Hepatocyte (in vitro differentiated cells): ENCODE measurements around the gene PITX1. TPM values are rescaled to one million over a fixed set of nuclear protein-coding genes. Genes with fewer than 3 reads are reported as not detected.
A peak's percentile ranks its signal among the peaks of the same experiment; 100 is the strongest.

Experiments used
- DNase-seq: peaks from one replicate; pipeline ENCODE4 v3.0.0-alpha.2; 2016; ENCODE audit warnings: low spot score
- H2AFZ ChIP-seq: fragments of 200-600 bp; sonication (generic); 2 replicates; pipeline ENCODE4 v1.6.0; 2016; ENCODE audit warnings: antibody characterized with exemption, mild to moderate bottlenecking
- H3K27ac ChIP-seq: fragments of 200-600 bp; sonication (generic); 2 replicates; pipeline ENCODE4 v1.5.1; 2016; ENCODE audit warnings: mild to moderate bottlenecking
- H3K27me3 ChIP-seq: fragments of 200-600 bp; sonication (generic); 2 replicates; pipeline ENCODE4 v1.6.1; 2016
- H3K36me3 ChIP-seq: fragments of 200-600 bp; sonication (generic); replicated peaks from 2 replicates; pipeline ENCODE4 v1.5.1; 2016; ENCODE audit warnings: low read depth; ENCODE audit not compliant: insufficient read depth
- H3K4me1 ChIP-seq: fragments of 200-600 bp; sonication (generic); 2 replicates; pipeline ENCODE4 v1.5.1; 2016; ENCODE audit warnings: mild to moderate bottlenecking, moderate library complexity; ENCODE audit not compliant: insufficient read depth
- H3K4me2 ChIP-seq: fragments of 200-600 bp; sonication (generic); 2 replicates; pipeline ENCODE4 v1.6.0; 2016
- H3K4me3 ChIP-seq: fragments of 200-600 bp; sonication (generic); 2 replicates; pipeline ENCODE4 v1.5.1; 2016; ENCODE audit warnings: mild to moderate bottlenecking
- H3K79me2 ChIP-seq: fragments of 200-600 bp; sonication (generic); 2 replicates; pipeline ENCODE4 v1.6.0; 2017; ENCODE audit warnings: mild to moderate bottlenecking
- H3K9me2 ChIP-seq: fragments of 200-600 bp; sonication (generic); replicated peaks from 2 replicates; pipeline ENCODE4 v1.6.0; 2017; ENCODE audit warnings: mild to moderate bottlenecking; ENCODE audit not compliant: insufficient read depth
- H3K9me3 ChIP-seq: fragments of 200-600 bp; sonication (generic); 2 replicates; pipeline ENCODE4 v1.5.1; 2016; ENCODE audit warnings: low read depth, mild to moderate bottlenecking
- H4K20me1 ChIP-seq: fragments of 200-600 bp; sonication (generic); 2 replicates; pipeline ENCODE4 v1.6.0; 2016; ENCODE audit warnings: mild to moderate bottlenecking; ENCODE audit not compliant: insufficient read depth, poor library complexity, severe bottlenecking
- EZH2 ChIP-seq: fragments of 200-600 bp; sonication (generic); IDR thresholded peaks from 2 replicates; pipeline ENCODE4 v1.6.1; 2016; ENCODE audit warnings: antibody characterized with exemption, mild to moderate bottlenecking, borderline replicate concordance
- EZH2phosphoT487 ChIP-seq: fragments of 200-600 bp; sonication (generic); IDR thresholded peaks from one replicate; pipeline ENCODE4 v1.6.1; 2018; ENCODE audit warnings: antibody characterized with exemption, mild to moderate bottlenecking, low read depth, moderate library complexity; ENCODE audit not compliant: unreplicated experiment, severe bottlenecking
- WGBS: methylation state at CpG from one replicate; pipeline ENCODE4 v1.1.6; 2016; ENCODE audit warnings: low lambda C conversion rate; ENCODE audit errors: missing lambda C conversion rate; 5-methylcytosine and 5-hydroxymethylcytosine counted together
- polyA plus RNA-seq: library from polyadenylated mRNA; unstranded; fragments of >200 nt; fragmentation: Nextera tagmentation; extraction: Ambion mirVana; gene quantifications from 2 replicates; pipeline ENCODE4 v1.2.1, GENCODE V29; 2016
- total RNA-seq: library from RNA; depleted of rRNA; stranded (reverse); fragments of >200 nt; gene quantifications from 2 replicates; pipeline ENCODE4 v1.2.3, GENCODE V29; 2014
- TF ChIP-seq, protein P1 (sequence below): fragments of 200-600 bp; sonication (generic); IDR thresholded peaks from 2 replicates; pipeline ENCODE4 v1.5.1; 2016; ENCODE audit warnings: antibody characterized with exemption, mild to moderate bottlenecking; ENCODE audit not compliant: poor library complexity

PITX1 gene
- total and polyA plus RNA-seq, 2 experiments from 2014 or later: 64.9 to 141 TPM

DNA sequence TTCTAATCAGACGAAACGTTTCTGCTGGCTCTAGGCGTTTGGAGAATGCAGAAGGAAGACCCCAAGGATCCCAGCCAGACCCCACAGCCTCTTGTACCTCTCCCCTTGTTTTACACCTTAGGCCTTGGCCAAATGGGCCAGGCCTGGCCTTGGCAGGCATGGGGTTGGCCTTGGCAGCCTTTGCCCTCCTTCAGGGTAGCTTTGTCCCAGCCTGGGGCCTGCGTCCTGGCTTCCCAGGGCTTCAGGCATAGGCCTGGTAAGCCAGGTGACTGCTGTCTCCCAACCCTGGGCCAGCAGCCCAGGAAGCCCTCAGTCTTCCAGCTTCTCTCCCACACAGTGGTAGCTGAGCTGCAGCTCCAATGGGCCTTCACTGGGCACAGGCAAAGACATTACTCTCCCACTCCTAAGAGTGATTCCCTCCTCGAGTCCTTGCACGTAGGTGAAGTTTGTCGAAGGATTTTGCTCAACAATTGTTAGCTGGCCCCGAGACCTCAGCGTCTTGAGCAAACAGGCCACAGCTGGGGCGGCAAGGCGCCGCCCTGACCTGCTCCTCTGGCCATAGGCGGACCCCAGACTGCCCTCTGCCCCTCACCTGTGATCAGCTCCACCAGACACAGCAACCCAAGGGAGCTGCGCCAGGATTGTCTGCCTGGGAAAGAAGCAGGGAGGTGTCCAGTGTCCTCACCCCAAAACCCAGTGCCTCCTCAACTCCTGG is 1.1 kb upstream of the PITX1 start:
- H4K20me1 ChIP-seq: peaks cover 18% of the 10 kb centered on the region
- H3K9me3 ChIP-seq: no peaks in the 10 kb centered on the region
- H3K4me3 ChIP-seq: peak overlapping the region; percentile 26
- TF ChIP-seq EZH2 (no peak), EZH2phosphoT487 (no peak)
- TF ChIP-seq, protein P1, sequence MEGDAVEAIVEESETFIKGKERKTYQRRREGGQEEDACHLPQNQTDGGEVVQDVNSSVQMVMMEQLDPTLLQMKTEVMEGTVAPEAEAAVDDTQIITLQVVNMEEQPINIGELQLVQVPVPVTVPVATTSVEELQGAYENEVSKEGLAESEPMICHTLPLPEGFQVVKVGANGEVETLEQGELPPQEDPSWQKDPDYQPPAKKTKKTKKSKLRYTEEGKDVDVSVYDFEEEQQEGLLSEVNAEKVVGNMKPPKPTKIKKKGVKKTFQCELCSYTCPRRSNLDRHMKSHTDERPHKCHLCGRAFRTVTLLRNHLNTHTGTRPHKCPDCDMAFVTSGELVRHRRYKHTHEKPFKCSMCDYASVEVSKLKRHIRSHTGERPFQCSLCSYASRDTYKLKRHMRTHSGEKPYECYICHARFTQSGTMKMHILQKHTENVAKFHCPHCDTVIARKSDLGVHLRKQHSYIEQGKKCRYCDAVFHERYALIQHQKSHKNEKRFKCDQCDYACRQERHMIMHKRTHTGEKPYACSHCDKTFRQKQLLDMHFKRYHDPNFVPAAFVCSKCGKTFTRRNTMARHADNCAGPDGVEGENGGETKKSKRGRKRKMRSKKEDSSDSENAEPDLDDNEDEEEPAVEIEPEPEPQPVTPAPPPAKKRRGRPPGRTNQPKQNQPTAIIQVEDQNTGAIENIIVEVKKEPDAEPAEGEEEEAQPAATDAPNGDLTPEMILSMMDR: no peak
- H3K27ac ChIP-seq: peak overlapping the region; percentile 97
- WGBS: 51% methylated on average over 14 of the region's 14 CpGs
- DNase-seq: no peak
- peaks cover 81% of the 10 kb centered on the region for H3K79me2 ChIP-seq
- H3K9me2 ChIP-seq: no peaks in the 10 kb centered on the region
- peaks cover 65% of the 10 kb centered on the region for H3K27me3 ChIP-seq
- H3K4me1 ChIP-seq: peaks cover 28% of the 10 kb centered on the region
- H3K36me3 ChIP-seq: no peaks in the 10 kb centered on the region
- H2AFZ ChIP-seq: no peak overlapping the region
- peak overlapping the region; percentile 84 for H3K4me2 ChIP-seq

DNA sequence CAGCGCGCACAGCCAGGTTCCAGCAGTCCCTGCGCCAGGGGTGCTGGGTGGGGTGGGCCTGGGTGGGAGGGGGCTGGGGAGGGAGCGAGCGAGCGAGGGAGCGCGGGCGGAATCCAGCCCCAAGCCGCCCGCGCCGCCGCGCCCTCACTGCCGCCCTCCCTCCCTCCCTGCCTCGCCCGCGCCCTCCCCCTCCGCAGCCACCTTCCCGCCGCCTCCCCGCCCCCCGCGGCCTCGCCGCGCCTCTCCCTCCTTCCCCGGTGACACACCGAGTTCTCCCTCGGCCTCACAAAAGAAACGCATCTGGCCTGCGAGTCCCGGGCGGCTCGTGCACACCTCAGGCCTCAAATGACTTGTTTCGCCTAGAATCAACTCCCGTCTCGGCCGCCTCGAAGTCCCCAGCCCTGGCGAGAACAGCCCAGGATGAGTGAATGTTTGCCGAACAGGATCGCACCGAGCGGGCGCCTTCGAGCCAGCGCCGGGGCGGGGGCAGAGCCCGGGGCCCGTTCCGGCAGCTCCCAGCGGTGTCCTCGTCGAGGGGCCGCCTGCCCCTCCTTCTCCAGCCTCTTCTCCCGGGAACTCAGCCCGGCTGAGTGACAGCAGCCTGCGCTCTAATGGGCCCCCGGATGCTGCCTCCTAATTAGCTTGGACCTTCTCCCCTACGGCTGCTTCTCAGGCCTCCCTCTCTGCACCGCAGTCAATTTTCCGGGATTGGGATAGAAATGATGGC is 371 bp upstream of the PITX1 start:
- peak overlapping the region; percentile 93 for H3K4me3 ChIP-seq
- H2AFZ ChIP-seq: no peak overlapping the region
- no peaks in the 10 kb centered on the region for H3K9me2 ChIP-seq
- TF ChIP-seq, protein P1: no peak
- no peak for TF ChIP-seq EZH2phosphoT487
- TF ChIP-seq EZH2: no peak
- peak overlapping the region; percentile 97 for H3K27ac ChIP-seq
- peaks cover 18% of the 10 kb centered on the region for H4K20me1 ChIP-seq
- no peaks in the 10 kb centered on the region for H3K9me3 ChIP-seq
- H3K36me3 ChIP-seq: no peaks in the 10 kb centered on the region
- H3K27me3 ChIP-seq: peaks cover 64% of the 10 kb centered on the region
- peak overlapping the region; percentile 84 for H3K4me2 ChIP-seq
- peaks cover 86% of the 10 kb centered on the region for H3K79me2 ChIP-seq
- peaks cover 21% of the 10 kb centered on the region for H3K4me1 ChIP-seq
- DNase-seq: peak; percentile 92
- 4% methylated on average over 39 of the region's 65 CpGs for WGBS

DNA sequence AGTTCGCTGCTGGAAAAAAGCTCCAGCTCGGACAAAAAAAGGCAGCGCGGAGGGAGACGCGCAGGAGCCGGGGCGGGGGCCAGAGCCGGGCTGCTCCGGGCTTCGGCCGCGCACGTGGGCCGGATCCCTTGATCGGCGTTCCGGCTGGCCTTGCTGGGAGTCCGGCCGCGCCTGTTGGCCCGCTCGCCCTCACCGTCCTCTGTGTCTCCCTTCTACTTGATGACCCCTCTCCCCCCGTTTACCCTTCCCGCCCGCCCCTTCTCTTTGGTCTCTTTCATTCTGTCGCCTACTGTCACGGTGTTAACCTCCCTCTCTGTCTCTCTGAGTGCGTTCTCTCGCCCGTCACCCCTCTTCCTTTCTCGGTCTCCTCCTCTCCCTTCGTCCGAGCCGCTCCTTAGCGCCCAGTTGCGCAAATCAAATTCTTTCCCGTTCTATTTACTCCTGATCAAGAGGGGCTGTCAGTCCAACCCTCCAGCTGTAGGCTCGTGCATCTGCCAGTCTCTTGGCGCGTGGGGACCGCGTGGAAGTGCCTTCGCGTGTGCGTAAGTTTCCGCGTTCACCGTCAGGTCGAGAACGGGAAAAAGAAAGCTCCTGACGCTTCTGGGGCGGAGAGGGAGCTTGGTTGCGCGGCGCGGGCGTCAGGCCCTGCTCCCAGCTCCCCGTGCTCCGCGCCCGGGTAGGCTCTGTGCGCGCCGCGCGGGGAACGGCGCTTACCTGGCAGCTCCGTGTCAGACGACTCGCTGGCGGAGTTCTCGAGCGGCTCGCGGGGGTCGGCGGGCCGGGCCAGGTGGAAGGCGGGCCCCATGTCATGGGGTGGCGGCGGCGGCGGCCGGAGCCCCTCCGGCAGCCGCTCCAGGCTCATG is 798 bp downstream of the PITX1 start:
- Histone ChIP-seq H3K4me3 (peak overlapping the region; percentile 93), H2AFZ (peak overlapping the region; percentile 26), H3K27me3 (peaks cover 60% of the 10 kb centered on the region), H4K20me1 (peaks cover 18% of the 10 kb centered on the region), H3K9me3 (no peaks in the 10 kb centered on the region), H3K36me3 (no peaks in the 10 kb centered on the region), H3K79me2 (peaks cover 84% of the 10 kb centered on the region), H3K9me2 (no peaks in the 10 kb centered on the region), H3K27ac (peak overlapping the region; percentile 97), H3K4me1 (peaks cover 13% of the 10 kb centered on the region), H3K4me2 (peak overlapping the region; percentile 84)
- DNase-seq: peak; percentile 59
- WGBS: under 1% methylated on average over 42 of the region's 89 CpGs
- TF ChIP-seq, protein P1: no peak
- peak; percentile 67 for TF ChIP-seq EZH2
